ENCODE data around the gene BAIAP2.
"Not testable (repeated sequence)": the region's sequence is repeated elsewhere in the genome, so short reads cannot be mapped to it uniquely, and the experiment has no call there.

BAIAP2 gene

GRCh38 chr17:81000631-81001357 lies 34.2 kb upstream of the BAIAP2 start:
- no peak for DNase-seq (ENCODE audit: low spot score)

GRCh38 chr17:81002013-81002384 lies 33.0 kb upstream of the BAIAP2 start:
- no peak for DNase-seq (ENCODE audit: low spot score)

GRCh38 chr17:81002409-81003361 lies 32.3 kb upstream of the BAIAP2 start:
- peak; percentile 68 for DNase-seq (ENCODE audit: low spot score)

- no peak for DNase-seq (ENCODE audit: low spot score)
Measured at GRCh38 chr17:81003711-81004475, 31.1 kb upstream of the BAIAP2 start.

DNA sequence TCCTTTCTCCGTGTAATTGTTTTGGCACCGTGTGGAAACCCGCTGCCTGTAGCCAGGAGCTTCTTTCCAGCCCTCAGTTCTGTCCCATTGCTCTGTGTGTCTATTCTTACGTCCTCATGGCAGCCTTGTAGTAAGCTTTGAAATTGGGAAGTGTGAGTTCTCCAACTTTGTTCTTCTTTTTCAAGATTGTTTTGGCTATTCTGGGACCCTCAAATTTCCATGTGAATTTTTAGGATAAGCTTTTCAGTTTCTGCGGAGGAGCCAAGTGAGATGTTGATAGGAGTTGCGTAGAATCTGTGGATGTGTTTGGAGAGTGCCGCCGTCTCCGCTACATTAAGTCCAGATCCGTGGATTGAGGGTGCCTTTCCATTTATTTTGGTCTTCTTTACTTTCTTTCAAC lies 28.1 kb upstream of the BAIAP2 start:
- DNase-seq (ENCODE audit: low spot score), result no peak

- DNase-seq (ENCODE audit: low spot score), result no peak
Measured at GRCh38 chr17:81008140-81008539, 26.8 kb upstream of the BAIAP2 start.

GRCh38 chr17:81009136-81009535 lies 25.8 kb upstream of the BAIAP2 start:
- no peak for DNase-seq (ENCODE audit: low spot score)

DNA sequence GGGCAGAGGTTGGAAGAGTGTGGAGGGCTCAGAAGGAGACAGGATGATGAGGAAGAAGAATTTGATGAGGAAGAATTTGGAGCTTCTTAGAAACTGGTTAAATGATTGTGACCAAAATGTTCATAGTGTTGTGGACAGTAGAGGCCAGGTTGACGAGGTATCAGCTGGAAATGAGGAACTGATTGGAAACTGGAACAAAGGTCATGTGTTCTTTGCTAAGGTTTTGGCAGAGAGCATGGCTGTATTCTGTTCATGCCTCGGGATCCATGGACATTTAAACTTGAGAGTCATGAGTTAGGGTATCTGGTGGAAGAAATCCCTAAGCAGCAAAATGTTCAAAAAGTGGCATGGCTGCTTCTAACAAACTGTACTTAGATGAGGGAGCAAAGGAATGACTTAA lies 24.0 kb upstream of the BAIAP2 start:
- no peak for DNase-seq (ENCODE audit: low spot score)

- DNase-seq (ENCODE audit: low spot score), result no peak
Measured at GRCh38 chr17:81011951-81012350, 23.0 kb upstream of the BAIAP2 start.

- no peak for DNase-seq (ENCODE audit: low spot score)
Measured at GRCh38 chr17:81012574-81013447, 22.1 kb upstream of the BAIAP2 start.

DNA sequence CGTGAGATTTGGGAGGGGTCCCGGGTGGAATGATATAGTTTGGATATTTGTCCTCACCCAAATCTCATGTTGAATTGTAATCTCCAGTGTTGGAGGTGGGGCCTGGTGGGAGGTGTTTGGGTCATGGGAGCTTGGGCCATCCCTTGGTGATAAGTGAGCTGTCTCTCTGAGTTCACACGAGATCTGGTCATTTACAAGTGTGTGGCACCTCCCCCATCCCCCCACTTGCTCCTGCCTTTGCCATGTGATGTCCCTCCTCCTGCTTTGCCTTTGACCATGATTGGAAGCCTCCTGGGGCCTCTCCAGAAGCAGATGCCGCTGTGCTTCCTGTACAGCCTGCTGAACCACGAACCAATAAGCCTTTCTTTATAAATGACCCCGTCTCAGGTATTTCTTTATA lies 21.3 kb upstream of the BAIAP2 start:
- DNase-seq (ENCODE audit: low spot score), result no peak

GRCh38 chr17:81015136-81015535 lies 19.8 kb upstream of the BAIAP2 start:
- no peak for DNase-seq (ENCODE audit: low spot score)

DNA sequence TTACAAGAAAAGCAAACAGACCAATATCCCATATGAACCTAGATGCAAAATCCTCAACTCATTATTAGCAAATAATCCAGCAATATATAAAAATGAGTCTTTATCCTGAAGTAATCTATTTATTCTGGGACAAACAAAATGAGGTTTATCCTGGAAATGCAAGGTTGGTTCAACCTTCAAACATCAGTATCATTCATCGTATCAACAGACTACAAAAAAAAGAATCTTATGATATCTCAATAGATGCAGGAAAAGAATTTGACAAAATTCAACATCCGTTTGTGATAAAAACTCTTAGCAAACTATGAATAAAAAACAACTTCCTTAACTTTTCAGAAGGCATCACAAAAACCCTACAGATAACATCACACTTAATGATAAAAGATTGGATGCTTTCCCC lies 18.4 kb upstream of the BAIAP2 start:
- DNase-seq (ENCODE audit: low spot score), result no peak

GRCh38 chr17:81017330-81017729 lies 17.6 kb upstream of the BAIAP2 start:
- DNase-seq (ENCODE audit: low spot score), result not testable (repeated sequence)

DNA sequence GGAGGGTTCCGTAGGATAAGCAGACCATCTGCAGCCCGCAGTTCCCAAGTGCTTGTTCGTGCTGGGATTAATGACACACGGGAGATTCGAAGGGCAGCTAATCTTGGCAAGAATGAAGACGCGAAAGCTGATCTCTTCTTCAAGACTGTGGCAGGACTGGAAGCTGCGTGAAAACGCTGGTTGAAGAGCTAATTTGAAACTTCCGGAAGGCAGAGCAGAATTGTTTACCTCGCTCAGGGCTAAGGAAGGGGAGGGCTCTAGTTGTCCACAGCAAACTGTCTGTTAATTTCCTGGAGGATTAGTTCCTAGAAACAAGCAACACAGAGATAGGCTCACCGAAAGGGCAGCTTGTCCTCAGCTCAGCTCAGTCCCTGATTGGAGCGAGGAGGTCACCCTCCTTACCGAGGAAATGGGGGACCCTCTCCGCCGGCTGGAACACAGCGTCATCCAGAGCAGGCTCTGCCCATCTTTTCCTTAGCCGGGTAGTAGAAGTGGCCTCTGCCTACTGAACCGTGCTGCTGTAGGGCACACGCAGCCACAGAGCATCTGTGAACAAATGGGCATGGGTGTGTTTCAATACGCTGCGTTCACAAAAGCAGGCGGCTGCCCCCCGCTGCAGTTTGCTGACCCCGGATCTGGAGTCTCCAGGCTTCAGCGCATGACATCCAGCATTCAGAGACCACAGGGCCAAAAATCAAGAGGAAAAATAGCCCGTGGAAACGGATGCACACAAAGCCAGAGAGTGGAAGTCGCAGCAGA lies 16.7 kb upstream of the BAIAP2 start:
- DNase-seq (ENCODE audit: low spot score), result peak; percentile 51

- DNase-seq (ENCODE audit: low spot score), result no peak
Measured at GRCh38 chr17:81019563-81020442, 15.1 kb upstream of the BAIAP2 start.

DNA sequence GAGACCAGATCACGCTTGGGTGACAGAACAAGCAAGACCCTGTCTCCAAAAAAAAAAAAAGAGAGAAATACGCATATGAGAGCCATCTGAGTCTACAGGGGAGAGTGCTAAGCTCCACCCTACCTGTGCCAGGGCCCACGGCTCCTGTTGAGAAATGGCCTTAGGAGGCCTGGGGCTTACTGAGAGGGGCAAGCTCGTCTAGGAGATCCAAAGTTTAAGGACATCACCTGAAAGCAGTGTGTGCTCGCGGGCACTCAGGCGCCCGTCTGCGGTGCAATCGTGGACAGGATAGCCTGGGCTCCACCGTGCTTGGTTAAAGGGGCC lies 14.5 kb upstream of the BAIAP2 start:
- no peak for DNase-seq (ENCODE audit: low spot score)

DNA sequence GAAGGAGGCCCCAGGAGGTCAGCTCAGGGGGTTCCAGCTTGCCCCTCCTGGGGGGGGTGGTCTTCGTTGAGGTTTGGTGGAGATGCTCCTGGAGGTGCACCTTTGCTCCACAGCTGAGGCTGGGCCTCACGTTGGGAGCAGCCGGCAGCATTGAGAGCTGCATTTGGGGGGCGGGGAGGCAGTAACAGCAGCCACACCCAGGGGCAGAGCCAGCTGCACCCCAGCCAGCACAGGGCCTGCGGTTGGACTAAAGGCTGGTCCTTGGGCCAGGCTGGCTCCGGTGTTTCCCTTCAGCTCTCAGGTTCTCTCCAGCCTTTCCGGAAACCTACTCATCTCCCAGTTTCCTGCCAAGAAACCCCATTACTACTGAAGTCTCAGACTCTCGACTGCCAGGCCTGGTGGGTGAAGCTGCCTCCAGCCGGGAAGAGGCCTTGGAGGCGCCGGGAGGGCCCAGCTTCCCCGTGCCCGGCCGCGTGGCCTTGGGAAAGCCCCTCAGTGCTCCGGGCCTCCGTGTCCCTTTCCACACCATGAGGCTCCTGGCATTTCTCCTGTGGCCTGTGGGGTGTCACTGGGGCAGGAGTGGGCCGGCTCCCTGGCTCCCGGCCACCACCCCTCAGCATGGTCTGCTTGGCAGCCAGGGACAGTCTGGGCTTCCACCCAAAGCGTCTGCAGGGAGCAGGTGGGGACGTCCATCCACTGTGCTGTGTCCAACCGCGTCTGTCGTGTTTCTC lies 14.0 kb upstream of the BAIAP2 start:
- peak; percentile 80 for DNase-seq (ENCODE audit: low spot score)

Measured in GM03348 (cell line).